GM12891 (cell line): ENCODE data around the gene HIRA.

ENCODE experiments used
- PAX5 ChIP-seq: IDR thresholded peaks from 2 replicates; pipeline ENCODE4 v1.6.1; 2011; ENCODE audit warnings: low read length, moderate library complexity, mild to moderate bottlenecking; ENCODE audit not compliant: insufficient read depth, severe bottlenecking
- POLR2A ChIP-seq: IDR thresholded peaks from 2 replicates; pipeline ENCODE4 v1.6.1; 2011; ENCODE audit warnings: low read depth, low read length, control low read depth
- POLR2AphosphoS5 ChIP-seq: IDR thresholded peaks from 2 replicates; pipeline ENCODE4 v1.6.1; 2011; ENCODE audit warnings: low read depth, low read length, control low read depth
- POU2F2 ChIP-seq: IDR thresholded peaks from 2 replicates; pipeline ENCODE4 v1.6.1; 2011; ENCODE audit warnings: low read depth, mild to moderate bottlenecking, control low read depth, low read length, moderate library complexity
- SPI1 ChIP-seq: IDR thresholded peaks from 2 replicates; pipeline ENCODE4 v1.6.1; 2011; ENCODE audit warnings: low read depth, low read length, control low read depth
- TAF1 ChIP-seq: IDR thresholded peaks from 2 replicates; pipeline ENCODE4 v1.6.1; 2011; ENCODE audit warnings: low read depth, low read length, control low read depth

- TF ChIP-seq TAF1 (no peak), POLR2AphosphoS5 (no peak), POLR2A (no peak), POU2F2 (no peak), SPI1 (no peak), PAX5 (no peak)
Measured at GRCh38 chr22:19376247-19376646, 55.3 kb downstream of the HIRA start.
